Activated CD4-positive, alpha-beta T cell treated with anti-CD3 and anti-CD28 coated beads, Interleukin-2, amount 10 ng/mL, durations not matched to agents 24 days and 14 days (primary cell): ENCODE data around the gene KPTN. TPM values are rescaled to one million over a fixed set of nuclear protein-coding genes. Genes with fewer than 3 reads are reported as not detected.

Experiments used
- total RNA-seq: library from RNA; stranded (reverse); gene quantifications from 2 replicates; pipeline ENCODE4 v1.2.3, GENCODE V29; 2022

Gene KPTN
- total RNA-seq, 1 donor from 2014 or later, result 12.2 TPM

Other genes with a start within 250 kb of the KPTN start
- 40.6 and 44.6 TPM in 2 replicates for gene CCDC9, start 227.7 kb downstream of the KPTN start, total RNA-seq
- gene INAFM1, start 209.3 kb downstream of the KPTN start, total RNA-seq, result 10.6 and 11.0 TPM in 2 replicates
- gene C5AR1, start 174.4 kb downstream of the KPTN start, total RNA-seq, result 0.16 and 0.88 TPM in 2 replicates
- not detected in 2 replicates for gene C5AR2, start 152.0 kb downstream of the KPTN start, total RNA-seq
- 31.3 and 32.4 TPM in 2 replicates for gene DHX34, start 134.9 kb downstream of the KPTN start, total RNA-seq
- gene MEIS3, start 64.7 kb downstream of the KPTN start, total RNA-seq, result not detected in 2 replicates
- 0.05 TPM in 1 of 2 replicates, not detected in the other for gene SLC8A2, start 12.3 kb downstream of the KPTN start, total RNA-seq
- 61.9 and 66.5 TPM in 2 replicates for gene NAPA, start 30.8 kb upstream of the KPTN start, total RNA-seq
- gene ZNF541, start 88.9 kb upstream of the KPTN start, total RNA-seq, result not detected in 2 replicates
- gene BICRA, start 124.9 kb upstream of the KPTN start, total RNA-seq, result 10.5 and 11.9 TPM in 2 replicates
- 0.49 and 1.2 TPM in 2 replicates for gene EHD2, start 229.2 kb upstream of the KPTN start, total RNA-seq